Ishikawa (cell line): ENCODE data around the gene ZNF423.

Experiments used
- CEBPB ChIP-seq: IDR thresholded peaks from 2 replicates; pipeline ENCODE4 v1.6.1; 2012
- CREB1 ChIP-seq: IDR thresholded peaks from 2 replicates; pipeline ENCODE4 v1.6.1; 2012; ENCODE audit warnings: low read depth
- EGR1 ChIP-seq: IDR thresholded peaks from 2 replicates; pipeline ENCODE4 v1.6.1; 2012
- EP300 ChIP-seq: IDR thresholded peaks from 2 replicates; pipeline ENCODE4 v1.6.1; 2012; ENCODE audit warnings: borderline replicate concordance
- FOXM1 ChIP-seq: IDR thresholded peaks from 2 replicates; pipeline ENCODE4 v1.6.1; 2012; ENCODE audit warnings: low read depth, borderline replicate concordance
- NFIC ChIP-seq: IDR thresholded peaks from 2 replicates; pipeline ENCODE4 v1.6.1; 2012
- RAD21 ChIP-seq: IDR thresholded peaks from 2 replicates; pipeline ENCODE4 v1.6.1; 2012; ENCODE audit warnings: low read depth
- REST ChIP-seq: IDR thresholded peaks from 2 replicates; pipeline ENCODE4 v1.6.1; 2012; ENCODE audit warnings: low read depth, mild to moderate bottlenecking
- TAF1 ChIP-seq: IDR thresholded peaks from 2 replicates; pipeline ENCODE4 v1.6.1; 2012; ENCODE audit warnings: low read depth, mild to moderate bottlenecking
- TCF12 ChIP-seq: IDR thresholded peaks from 2 replicates; pipeline ENCODE4 v1.6.1; 2012; ENCODE audit warnings: low read depth
- TEAD4 ChIP-seq: IDR thresholded peaks from 2 replicates; pipeline ENCODE4 v1.6.1; 2012
- YY1 ChIP-seq: IDR thresholded peaks from 2 replicates; pipeline ENCODE4 v1.6.1; 2012; ENCODE audit warnings: low read depth
- ZBTB7A ChIP-seq: IDR thresholded peaks from 2 replicates; pipeline ENCODE4 v1.6.1; 2012; ENCODE audit warnings: low read depth
- TF ChIP-seq, protein P1 (sequence below): IDR thresholded peaks from 2 replicates; pipeline ENCODE4 v1.6.1; 2012
- TF ChIP-seq, protein P2 (sequence below): IDR thresholded peaks from 2 replicates; pipeline ENCODE4 v1.6.1; 2012

ZNF423 gene

DNA sequence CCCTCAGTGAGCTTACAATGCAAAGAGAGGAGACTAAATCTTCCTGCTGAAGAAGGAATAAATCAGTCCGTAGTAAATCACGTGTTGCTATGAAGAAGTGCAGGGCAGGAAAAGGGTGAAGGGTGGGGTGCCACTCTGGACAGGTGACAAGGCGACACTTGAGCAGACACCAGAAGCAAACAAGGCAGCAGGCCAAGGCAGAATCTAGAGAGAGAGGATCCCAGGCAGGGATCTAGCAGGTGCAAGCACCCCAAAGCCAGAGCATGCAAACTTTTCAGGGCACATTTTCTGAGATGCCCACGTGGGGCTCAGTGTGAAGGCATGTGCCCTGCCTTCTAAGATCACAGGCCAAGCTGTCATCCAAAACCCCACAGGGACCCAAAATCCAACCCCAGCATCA lies 193.3 kb downstream of the ZNF423 start:
- no peak for TF ChIP-seq YY1
- TF ChIP-seq TAF1 = no peak
- TF ChIP-seq CEBPB = no peak
- TF ChIP-seq TEAD4 = no peak
- no peak for TF ChIP-seq ZBTB7A
- TF ChIP-seq REST = no peak
- TF ChIP-seq RAD21 = no peak
- TF ChIP-seq, protein P1, sequence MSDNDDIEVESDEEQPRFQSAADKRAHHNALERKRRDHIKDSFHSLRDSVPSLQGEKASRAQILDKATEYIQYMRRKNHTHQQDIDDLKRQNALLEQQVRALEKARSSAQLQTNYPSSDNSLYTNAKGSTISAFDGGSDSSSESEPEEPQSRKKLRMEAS = no peak
- TF ChIP-seq FOXM1 = no peak
- no peak for TF ChIP-seq CREB1
- TF ChIP-seq TCF12 = no peak
- TF ChIP-seq, protein P2, sequence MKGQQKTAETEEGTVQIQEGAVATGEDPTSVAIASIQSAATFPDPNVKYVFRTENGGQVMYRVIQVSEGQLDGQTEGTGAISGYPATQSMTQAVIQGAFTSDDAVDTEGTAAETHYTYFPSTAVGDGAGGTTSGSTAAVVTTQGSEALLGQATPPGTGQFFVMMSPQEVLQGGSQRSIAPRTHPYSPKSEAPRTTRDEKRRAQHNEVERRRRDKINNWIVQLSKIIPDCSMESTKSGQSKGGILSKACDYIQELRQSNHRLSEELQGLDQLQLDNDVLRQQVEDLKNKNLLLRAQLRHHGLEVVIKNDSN = no peak
- no peak for TF ChIP-seq NFIC

GRCh38 chr16:49661465-49662187 lies 194.3 kb downstream of the ZNF423 start:
- TF ChIP-seq REST (no peak), NFIC (no peak), TCF12 (no peak), EP300 (no peak), ZBTB7A (no peak), CREB1 (no peak), RAD21 (no peak), TAF1 (no peak), CEBPB (no peak), YY1 (no peak), FOXM1 (no peak), EGR1 (no peak), TEAD4 (no peak)
- TF ChIP-seq, protein P2 = no peak
- TF ChIP-seq, protein P1 = no peak

DNA sequence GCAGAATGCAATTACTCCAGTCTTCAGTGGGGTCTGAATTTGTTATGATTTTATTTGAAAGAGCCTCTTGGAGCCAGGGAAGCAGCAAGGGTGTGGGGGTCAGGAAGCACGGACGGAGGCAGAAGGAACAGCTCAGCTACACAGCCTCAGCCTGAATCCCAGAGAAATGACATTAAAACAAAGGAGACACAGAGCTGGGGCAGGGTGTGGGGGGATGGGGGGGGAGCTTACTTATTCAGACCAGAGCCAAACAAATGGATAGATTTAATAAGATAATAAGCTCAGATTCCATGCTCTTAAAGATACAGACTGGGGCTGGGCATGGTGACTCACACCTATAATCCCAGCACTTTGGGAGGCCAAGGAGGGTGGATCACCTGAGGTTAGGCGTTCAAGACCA lies 195.3 kb downstream of the ZNF423 start:
- TF ChIP-seq YY1 = no peak
- TF ChIP-seq, protein P2 = no peak
- no peak for TF ChIP-seq TEAD4
- TF ChIP-seq RAD21 = no peak
- TF ChIP-seq REST = no peak
- no peak for TF ChIP-seq ZBTB7A
- TF ChIP-seq TCF12 = no peak

DNA sequence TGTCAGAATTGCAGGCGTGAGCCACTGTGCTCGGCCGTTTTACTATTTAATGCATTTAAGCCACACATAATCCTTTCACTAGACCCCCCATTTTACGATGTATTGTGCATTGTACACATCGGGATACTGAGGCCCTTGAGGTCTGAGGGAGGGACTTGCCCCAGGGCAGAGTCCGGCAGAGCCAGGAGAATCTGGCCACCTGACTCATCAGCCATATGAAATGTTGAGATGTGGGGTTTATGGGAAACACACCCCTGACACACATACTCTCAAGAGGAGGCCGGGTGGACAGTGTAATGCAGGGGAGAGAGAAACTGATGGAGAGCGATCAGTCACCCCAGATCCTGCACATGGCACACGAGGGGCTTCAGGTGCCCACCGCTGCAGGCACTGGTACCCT lies 196.6 kb downstream of the ZNF423 start:
- TF ChIP-seq, protein P1 = no peak
- TF ChIP-seq CEBPB = no peak
- TF ChIP-seq YY1 = no peak
- TF ChIP-seq NFIC = no peak
- TF ChIP-seq EGR1 = no peak
- TF ChIP-seq REST = no peak
- TF ChIP-seq, protein P2 = no peak
- TF ChIP-seq RAD21 = no peak
